ENCODE measurements around the gene ANKZF1.
A peak's percentile ranks its signal among the peaks of the same experiment; 100 is the strongest.

Gene ANKZF1

GRCh38 chr2:219261024-219261855 lies 31.6 kb downstream of the ANKZF1 start:
- no peak for ATAC-seq

GRCh38 chr2:219266232-219266631 lies 36.6 kb downstream of the ANKZF1 start:
- no peak for ATAC-seq

GRCh38 chr2:219266886-219267285 lies 37.3 kb downstream of the ANKZF1 start:
- no peak for ATAC-seq

GRCh38 chr2:219268294-219268693 lies 38.7 kb downstream of the ANKZF1 start:
- no peak for ATAC-seq

- ATAC-seq: no peak
Measured at GRCh38 chr2:219269362-219270054, 39.9 kb downstream of the ANKZF1 start.

GRCh38 chr2:219270055-219270372 lies 40.4 kb downstream of the ANKZF1 start:
- no peak for ATAC-seq

GRCh38 chr2:219271021-219271420 lies 41.4 kb downstream of the ANKZF1 start:
- ATAC-seq: no peak

GRCh38 chr2:219272356-219272755 lies 42.8 kb downstream of the ANKZF1 start:
- ATAC-seq: no peak

- no peak for ATAC-seq
Measured at GRCh38 chr2:219272995-219273394, 43.4 kb downstream of the ANKZF1 start.

GRCh38 chr2:219273937-219274336 lies 44.3 kb downstream of the ANKZF1 start:
- no peak for ATAC-seq

GRCh38 chr2:219274361-219274921 lies 44.8 kb downstream of the ANKZF1 start:
- no peak for ATAC-seq

GRCh38 chr2:219277703-219278654 lies 48.4 kb downstream of the ANKZF1 start:
- no peak for ATAC-seq

- ATAC-seq: no peak
Measured at GRCh38 chr2:219278655-219279150, 49.1 kb downstream of the ANKZF1 start.

- ATAC-seq: peak; percentile 88 to 92
Measured at GRCh38 chr2:219279151-219279915, 49.7 kb downstream of the ANKZF1 start, which contains the start of gene DNAJB2. TSS of gene DNAJB2 (plus strand) at chr2:219279366. CDS start at chr2:219279834, 468 bp downstream.

GRCh38 chr2:219279916-219280516 lies 50.4 kb downstream of the ANKZF1 start:
- no peak for ATAC-seq

- ATAC-seq: no peak
Measured at GRCh38 chr2:219280651-219281050, 51.0 kb downstream of the ANKZF1 start.

GRCh38 chr2:219281588-219281987 lies 52.0 kb downstream of the ANKZF1 start:
- ATAC-seq: no peak

- ATAC-seq: no peak
Measured at GRCh38 chr2:219282375-219282774, 52.8 kb downstream of the ANKZF1 start.

- no peak for ATAC-seq
Measured at GRCh38 chr2:219282943-219283581, 53.5 kb downstream of the ANKZF1 start.

GRCh38 chr2:219284501-219285372 lies 55.1 kb downstream of the ANKZF1 start:
- ATAC-seq: no peak
